GM18868 (cell line): ENCODE data around the gene PAXX.
A peak's percentile ranks its signal among the peaks of the same experiment; 100 is the strongest.
"Not testable (repeated sequence)": the region's sequence is repeated elsewhere in the genome, so short reads cannot be mapped to it uniquely, and the experiment has no call there.

Experiments
- ATAC-seq: cut with Tn5 transposase; IDR thresholded peaks from one replicate; pipeline ENCODE4 v1.9.1; 2021; ENCODE audit warnings: mild to moderate bottlenecking, moderate library complexity; ENCODE audit not compliant: unreplicated experiment

The PAXX gene

DNA sequence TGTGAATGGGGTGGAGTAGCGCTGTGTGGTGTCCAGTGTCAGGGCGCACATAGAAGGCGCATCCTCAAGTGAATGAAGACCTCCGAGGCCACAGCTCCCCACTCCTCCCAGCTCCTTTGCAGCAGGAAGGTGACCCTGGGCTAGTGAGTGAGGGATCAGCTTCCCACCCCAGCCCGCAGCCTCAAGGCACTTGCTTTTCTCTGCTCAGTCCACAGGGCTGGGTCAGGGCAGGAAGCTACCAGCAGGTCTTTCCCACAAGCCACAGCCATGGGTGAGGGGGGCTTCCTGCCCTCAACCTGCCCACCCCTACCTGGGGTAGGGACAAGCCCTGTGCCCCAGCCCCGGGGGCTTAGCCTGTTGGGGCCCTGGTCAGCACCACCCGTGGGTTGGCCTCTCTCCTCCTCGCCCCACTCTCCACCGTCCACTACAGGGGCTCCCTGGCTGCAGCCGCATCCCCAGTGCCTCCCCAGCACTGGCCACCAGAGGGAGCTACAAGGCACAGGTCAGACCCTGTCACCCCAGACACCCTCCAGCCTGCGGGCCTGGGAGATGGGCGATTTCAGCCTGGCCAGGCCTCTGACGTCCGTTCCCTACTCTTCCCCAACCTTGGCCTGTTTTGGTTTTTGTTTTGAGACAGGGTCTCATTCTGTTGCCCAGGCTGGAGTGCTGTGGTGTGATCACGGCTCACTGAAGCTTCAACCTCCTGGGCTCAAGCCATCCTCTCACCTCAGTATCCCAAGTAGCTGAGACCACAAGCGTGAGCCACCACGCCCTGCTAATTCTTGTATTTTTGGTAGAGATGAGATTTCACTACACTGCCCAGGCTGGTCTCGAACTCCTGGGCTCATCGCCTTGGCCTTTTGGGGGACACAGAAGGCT is 37.1 kb downstream of the PAXX start:
- no peak for ATAC-seq

DNA sequence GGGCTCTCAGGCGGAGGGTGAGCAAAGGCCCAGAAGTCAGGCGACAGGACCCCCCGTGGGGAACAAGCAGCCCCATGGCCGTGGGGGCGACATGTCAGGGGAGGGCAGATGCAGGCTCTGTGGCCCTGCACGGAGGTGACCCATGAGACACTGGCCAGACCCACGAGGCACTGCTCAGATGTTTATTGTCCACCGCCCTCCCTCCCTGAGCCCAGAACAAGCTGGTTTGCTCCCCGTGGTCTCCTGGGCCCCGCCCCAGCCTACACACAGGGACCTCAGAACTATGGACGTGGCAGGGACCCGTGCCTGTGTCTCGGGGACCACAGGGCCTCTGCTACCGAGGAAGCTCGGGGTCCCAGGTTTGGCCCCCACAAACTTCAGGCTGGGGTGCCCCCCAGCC is 37.8 kb downstream of the PAXX start:
- ATAC-seq = no peak

DNA sequence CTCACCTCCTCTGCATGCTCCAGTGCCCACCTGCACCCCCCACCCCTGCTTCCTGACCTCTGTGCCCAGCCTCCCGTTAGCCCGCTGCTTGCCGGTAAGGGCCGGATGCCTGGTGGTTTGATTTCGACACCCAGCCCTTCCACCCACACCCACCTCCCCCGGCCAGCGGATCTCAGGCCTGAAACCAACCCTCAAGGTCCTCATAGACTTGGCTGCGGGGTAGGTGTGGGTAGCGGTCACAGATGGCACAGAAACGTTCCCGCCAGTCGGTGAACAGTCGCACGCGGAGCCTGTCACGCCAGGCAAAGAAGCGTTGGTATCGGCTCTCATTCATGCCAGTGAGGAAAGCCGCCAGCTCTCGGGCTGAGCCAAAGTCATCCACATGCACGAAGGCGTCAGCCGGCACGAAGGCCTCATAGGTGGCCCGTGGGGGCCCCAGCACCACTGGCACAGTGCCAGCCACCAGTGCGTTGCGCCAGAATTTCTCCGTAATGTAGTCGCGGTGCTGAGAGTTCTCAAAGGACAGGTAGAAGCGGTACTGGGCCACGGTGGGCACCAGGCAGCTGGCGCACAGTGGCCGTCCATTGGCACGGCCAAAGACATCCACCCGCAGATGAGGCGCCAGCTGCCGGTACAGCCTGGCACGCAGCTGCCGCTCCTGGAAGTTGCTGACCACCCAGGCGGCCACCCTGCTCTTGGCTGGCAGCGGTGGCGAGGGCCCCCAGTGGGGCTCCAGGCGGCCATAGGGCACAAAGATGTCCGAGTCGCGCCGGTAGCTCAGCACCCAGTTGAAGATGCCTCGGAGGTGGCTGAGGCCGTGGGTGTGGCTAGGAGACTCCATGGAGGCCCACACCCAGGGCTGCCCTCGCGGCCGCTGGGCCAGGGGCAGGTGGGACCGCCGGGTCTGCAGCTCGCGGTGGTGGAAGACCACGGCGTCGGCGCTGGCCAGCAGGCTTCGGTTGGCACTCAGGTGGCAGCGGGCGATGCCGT is 38.6 kb downstream of the PAXX start:
- no peak for ATAC-seq

DNA sequence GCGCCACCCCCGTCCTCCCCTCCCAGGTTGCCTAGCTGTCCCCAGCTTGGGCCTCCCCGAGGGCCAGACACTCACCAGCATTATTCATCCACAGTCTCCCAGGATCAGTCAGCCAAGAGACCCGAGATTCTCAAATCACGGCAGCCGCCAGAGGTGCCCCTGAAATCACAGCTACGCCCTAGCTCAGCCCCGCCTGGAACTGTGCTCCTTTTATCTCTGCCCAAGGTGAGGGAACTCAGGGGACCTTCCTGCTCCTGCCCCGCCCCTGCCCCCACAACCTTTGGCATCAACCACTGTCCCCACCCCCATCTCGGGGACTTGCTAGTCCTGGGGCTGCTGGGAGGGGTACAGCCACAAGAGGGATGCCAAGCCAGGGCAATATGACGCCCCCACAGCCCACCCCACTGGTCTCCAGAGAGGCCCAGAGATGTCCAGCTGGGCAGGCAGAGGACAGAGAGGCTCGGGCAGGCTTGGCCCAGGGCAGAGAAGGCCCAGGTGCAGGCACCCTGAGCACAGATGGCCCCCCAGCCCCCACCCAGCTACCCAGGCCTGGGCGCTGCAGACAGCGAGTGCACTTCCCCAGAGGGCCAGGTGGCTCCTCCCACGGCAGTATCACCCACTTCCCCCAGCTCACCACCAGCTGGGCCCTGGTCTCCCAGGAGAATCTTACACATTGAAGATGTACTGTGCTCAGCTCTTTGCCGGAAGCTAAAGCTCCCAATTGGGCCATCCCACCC is 39.9 kb downstream of the PAXX start, which contains the start of gene FUT7:
Gene FUT7, minus strand, starts transcription at position 185 of the 737 bp plus-strand sequence. Its CDS starts 97 bp downstream, at position 88.
- ATAC-seq = no peak

DNA sequence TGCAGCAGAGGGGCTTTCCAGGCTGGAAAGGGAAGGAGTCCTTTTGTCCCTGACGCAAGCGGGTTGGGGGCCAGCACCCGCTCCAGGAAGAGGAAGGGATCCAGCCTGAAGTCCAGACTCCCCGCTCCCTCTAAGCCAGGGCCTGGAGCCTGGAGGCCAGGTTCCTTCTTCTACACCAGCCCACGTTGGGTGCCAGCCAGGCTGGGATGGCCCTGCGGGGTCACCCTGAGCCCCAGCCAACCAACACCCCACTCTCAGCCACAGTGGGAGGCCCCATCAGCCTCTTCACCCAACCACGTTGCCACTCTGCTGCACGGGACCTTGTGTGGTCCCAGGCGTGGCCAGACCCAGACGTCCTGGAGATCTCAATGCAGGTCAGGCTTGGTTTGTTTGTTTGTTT is 40.6 kb downstream of the PAXX start:
- no peak for ATAC-seq

DNA sequence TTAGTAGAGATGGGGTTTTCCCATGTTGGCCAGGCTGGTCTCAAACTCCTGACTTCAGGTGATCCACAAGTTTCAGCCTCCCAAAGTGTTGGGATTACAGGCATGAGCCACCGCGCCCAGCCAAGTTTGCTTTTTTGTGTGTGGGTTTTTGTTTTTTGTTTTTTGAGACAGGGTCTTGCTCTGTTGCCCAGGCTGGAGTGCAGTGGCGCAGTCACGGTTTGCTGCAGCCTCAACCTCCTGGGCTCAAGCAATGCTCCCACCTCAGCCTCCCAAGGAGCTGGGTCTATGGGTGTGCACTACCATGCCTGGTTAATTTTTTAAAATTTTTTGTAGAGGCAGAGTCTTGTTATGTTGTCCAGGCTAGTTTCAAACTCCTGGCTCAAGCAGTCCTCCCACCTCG is 41.3 kb downstream of the PAXX start:
- not testable (repeated sequence) for ATAC-seq

DNA sequence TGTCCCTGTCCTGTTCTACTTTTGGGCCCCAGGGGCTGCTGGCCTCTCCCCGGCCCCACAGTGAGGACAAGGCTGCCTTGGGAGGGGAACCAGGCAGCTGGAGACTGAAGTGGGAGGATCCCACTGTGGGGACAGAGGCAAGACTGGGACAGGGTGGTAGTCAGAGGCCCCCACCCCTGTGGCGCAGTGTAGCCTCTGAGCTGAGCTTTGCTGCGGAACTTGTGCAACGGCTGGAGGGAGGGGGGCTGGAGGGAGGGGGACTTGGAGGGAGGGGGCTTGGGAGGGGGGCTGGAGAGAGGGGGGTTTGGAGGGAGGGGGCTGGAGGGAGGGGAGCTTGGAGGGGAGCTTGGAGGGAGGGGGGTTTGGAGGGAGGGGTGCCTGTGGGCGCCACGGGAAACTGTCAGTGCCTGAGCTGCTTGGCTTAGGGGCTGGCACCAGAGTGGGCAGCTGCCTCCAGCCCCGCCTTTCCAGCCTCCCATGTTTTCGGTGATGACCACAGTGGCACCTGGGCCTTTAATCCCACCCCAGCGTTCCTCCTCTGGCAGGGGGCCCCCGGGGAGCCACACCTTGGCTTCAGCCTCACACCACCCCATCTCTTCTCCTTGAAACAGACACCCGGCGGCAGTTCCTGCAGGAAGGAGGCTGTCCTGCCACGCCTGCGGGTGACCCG is 42.0 kb downstream of the PAXX start:
- no peak for ATAC-seq

DNA sequence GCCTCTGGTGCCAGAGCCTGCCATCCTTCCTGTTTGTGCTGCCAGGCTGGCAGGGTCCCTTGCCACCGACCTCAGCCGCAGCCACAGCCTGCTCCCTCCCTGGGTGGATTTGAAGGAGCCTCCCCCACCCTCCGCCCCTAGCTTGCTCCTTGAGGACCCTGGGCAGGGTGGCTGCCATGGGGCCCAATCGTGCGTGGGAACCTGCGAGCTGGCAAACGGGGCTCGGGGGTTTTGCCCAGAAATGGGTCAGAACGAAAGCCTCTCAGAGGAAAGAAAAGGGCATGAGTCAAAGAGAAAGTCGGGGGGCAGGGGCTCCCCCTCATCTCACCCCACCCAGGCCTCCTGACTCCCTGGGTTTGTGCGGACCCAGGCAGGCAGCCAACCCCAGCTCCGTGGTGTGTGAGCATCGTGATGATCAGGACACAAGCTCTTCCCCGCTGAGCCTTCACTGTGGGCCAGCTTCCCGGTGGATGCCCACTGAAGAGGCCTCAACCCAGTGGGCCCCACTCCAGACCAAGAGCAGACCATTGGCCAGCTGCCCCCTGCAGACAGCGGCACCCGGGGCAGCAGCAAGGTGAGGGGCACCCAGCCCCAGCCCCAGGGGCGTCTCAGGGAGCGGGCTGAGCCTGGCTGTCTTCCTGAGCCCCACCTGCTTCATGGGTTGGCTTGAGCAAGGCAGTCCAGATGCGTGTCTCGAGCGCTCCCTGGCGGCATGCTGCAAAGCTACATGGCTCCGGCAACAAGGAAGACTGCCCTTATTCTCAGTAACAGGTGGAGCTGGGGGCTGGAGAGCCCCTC is 42.7 kb downstream of the PAXX start:
- peak; percentile 64 for ATAC-seq

DNA sequence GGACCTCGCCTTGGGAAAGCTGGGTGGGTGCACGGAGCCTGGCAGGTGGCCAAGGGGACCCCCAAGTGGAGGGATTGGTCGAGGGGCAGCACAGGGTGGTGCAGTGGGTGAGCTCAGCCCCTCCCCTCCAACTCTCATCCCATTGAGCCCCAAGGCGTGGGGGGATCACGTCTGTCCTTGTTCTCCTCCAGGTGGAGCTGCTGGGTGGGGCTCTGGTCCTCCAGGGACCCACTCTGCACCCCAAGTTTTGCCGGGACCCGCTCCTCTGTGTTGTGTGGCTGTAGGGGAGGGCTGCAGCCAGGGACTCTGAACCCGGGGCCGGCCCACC is 43.2 kb downstream of the PAXX start:
- no peak for ATAC-seq

DNA sequence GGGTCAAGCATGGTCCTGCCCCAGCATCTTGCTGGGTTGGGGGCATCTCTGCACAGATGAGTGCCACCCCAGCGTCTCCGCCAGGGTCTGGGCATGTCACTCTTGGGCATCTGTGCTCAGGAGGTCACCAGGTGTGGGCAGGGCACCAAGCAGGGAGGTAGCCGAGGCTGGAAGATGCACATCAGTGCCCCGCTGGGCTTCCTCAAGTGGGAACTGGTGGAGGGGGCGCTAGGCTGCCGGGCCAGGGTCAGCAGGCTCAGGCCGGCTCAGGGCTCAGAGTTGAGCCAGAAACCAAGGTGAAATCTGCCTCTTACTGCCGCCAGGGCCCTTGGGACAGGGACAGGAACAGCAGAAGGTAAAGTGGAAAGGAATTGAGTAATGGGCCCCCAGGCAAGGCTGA is 43.7 kb downstream of the PAXX start:
- ATAC-seq = no peak

DNA sequence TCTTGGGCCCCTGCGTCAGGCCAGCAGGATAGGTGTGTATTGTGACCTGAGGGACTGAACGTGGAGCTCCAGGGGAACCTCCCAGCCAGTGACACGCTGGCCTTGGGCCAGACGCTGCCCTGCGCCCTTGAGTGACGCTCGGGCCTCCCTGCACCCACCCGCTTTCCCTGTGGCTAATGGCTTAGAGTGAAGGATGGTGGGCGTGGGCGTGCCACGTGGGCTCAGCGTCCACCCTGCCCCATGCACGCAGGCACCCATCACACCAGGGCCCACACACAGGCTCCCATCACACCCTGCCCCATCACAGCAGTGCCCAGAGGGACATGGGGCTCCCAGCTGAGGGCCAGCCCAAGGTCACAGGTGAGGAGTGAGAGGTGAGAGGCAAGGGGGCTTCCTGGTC is 44.8 kb downstream of the PAXX start:
- ATAC-seq = no peak

DNA sequence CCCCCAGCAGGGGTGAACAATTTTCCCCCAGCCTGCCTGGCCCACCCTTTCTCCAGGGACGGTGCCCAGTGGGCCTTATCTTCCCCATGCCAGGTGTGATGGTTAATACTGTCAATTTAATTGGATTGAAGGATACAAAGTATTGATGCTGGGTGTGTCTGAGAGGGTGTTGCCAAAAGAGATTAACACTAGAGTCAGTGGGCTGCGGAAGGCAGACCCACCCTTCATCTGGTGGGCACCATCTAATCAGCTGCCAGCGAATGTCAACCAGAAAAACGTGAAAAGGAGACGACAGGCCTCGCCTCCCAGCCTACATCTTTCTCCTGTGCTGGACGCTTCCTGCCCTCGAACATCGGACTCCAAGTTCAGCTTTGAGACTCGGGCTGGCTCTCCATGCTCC is 45.3 kb downstream of the PAXX start:
- no peak for ATAC-seq

DNA sequence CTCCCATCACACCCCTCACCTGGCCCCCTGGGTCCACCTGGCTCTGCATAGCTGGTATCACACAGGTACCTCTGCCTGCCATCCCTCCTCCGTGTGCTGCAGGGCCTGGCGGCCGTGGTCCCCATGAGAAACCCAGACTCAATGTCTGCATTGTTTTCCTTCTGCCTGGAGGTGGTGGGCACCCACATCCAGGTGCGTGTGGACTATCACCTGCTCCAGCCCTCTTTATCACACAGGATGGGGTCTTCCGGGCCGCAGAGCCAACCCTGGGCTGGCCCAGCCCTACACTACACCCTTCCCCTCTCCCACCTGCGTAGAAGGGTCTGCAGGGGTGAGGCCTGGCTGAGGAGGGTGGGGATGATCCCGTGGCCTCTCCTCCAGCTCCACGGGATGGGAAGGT is 46.7 kb downstream of the PAXX start:
- no peak for ATAC-seq

DNA sequence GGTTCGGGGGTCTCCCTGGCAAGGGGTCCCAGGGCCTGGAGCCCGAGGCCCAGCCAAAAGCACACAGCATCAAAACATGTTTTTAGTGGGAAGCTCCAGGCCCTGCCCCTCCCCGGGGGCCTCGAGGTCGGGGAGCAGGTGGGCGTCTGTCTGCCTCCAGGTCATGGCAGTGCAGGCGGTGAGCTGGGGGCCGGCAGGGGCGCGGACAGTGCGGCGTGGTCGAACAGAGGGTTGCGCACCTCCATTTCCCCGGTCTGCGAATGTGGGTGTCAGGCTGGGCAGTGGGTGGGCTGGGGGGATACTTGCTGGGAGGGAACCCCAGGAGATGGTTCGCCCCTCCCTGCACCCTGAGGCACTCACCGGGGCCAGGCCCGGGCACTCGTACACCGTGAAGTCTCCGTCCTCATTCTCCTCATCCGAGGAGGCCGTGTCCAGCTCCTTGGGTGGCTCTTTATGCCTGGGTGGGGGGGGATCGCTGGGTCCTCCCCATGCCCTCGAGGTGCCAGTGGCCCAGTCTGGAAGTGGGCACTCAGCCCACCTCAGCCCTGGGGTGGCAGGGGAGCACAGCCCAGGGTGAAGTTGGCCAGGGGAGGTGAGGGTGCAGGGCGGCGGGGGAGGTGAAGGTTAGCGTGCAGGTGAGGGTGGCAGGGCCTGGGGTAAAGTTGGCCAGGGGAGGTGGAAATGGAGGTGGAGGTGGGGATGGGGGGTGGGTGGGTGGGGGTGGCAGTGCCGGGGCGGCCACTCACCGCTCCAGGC is 47.6 kb downstream of the PAXX start:
- no peak for ATAC-seq

DNA sequence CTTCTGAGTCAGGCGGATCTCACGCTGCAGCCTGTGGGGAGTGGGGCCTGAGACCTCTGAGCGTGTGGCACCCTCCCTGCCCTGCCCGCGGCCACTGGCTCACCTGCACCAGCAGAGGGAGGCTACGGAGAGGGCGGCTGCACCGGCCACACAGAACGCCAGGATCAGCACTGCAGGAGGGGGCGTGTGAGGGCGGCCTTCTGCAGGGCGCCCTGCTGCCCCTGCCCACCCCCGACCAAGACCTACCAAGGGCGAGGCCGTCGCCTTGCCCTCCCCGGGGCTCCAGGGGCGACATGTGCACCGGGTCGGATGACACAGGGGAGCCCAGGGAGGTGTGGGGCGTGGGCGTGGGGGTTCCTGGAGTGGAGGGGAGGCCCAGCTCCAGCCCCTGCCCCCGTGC is 48.3 kb downstream of the PAXX start:
- no peak for ATAC-seq

DNA sequence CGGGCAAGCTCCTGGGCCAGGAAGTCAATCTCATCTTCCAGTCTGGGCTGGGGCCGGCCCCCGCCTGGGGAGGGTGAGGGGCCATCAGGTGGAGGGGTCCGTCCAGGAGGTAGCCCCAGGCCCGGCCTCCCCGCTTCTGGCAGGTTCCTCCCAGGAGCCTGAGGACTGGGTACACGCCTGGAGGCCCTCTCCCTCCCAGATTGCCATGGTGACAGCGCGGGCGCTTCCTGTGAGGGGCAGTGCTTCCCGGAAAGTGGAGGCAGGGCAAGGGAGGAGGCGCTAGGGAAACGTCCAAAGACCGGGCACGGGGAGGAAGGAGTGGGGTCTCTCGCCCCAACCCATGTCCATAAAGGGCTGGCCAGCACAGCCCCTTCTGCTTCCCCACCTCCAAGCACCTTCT is 48.9 kb downstream of the PAXX start:
- ATAC-seq = no peak

DNA sequence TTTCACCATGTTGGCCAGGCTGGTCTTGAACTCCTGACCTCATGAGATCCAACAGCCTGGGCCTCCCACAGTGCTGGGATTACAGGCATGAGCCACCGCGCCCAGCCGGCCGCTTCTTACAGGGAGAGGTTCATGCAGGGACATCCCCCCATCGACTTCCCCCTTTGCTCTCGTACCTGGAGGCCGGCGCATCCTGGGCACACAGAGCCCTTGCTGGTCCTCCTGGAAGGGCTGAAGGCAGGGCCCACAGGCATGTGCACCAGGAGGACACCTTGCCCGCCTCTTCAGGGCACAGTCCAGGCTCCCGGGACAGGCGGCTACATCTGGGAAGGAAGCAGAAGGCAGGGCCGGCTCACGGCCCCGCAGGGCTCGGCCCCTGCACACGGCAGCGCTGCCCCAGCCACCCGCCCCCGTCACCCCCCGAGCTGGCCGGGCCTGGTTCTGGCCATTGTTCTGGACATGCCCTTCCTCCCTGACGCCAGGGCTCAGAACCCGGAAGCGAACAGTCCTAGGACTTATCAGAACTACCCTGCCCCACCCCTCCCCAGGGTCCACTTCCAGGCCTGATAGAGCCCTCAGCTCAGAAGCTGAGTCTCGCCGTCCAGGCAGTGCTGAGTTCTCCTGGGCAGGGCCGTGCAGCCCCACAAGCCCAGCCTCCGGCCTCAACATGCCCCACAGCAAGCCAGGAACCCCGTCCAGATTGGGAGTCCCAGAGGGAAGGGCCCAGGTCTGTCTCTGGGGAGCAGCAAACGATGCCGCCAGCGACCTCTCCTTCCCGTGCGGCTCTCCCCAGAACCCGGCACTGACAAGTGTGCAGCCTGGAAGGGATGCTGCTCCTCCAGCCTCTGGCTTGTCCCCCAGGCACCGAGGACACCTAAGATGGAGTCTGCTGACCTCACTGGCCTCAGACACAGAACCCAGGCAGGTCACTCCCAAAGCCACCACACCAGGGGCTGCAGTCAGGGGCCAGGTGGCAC is 50.8 kb downstream of the PAXX start:
- ATAC-seq = no peak
